K562 (cell line): ENCODE data around the gene RTL10. TPM values are rescaled to one million over a fixed set of nuclear protein-coding genes. Genes with fewer than 3 reads are reported as not detected.

Experiments used
- ATAC-seq: fragments of 200-7000 bp; cut with Tn5 transposase; 3 replicates; pipeline ENCODE4 v1.9.1; 2020; ENCODE audit warnings: moderate library complexity
- BruUV-seq: library from RNA; stranded (reverse); fragments of 400-500 nt; replicated peaks from 2 replicates; lab custom pipeline; 2021; lab: Mats Ljungman, UMichigan
- CTCF ChIA-PET: fragments of 300-600 bp; formaldehyde crosslinking; extraction: SDS; loops from one replicate; lab custom pipeline; 2021; ENCODE audit warnings: low intra/inter-chr PET ratio; lab: Yijun Ruan, JAX
- POLR2A ChIA-PET: fragments of 300-600, 350-650 bp; sonication (Branson Sonifier 250); formaldehyde crosslinking; extraction: SDS; loops from one replicate; lab custom pipeline; 2021; ENCODE audit warnings: antibody characterized with exemption, inconsistent platforms; lab: Yijun Ruan, JAX
- DNase-seq, 4 experiments: peaks; one replicate each; pipeline versions ENCODE4 v3.0.0 to v3.0.0-alpha.2; 2011 to 2018; ENCODE audit warnings: low spot score in 3 of 4, mixed read lengths in 3 of 4; ENCODE audit errors: extremely low read depth in 1 of 4
- FAIRE-seq: peaks from 2 replicates; lab custom pipeline; 2011; peaks lifted over from hg19 to GRCh38; lab: Jason Lieb, UNC
- H2AFZ ChIP-seq: 2 replicates; pipeline ENCODE4 v1.6.0; 2011; ENCODE audit warnings: low read depth, low read length, control low read depth, inconsistent platforms
- H3K27ac ChIP-seq: fragments of 200-600 bp; 3 replicates; pipeline ENCODE4 v1.8.0; 2011; ENCODE audit warnings: low read depth, mild to moderate bottlenecking, control low read depth, inconsistent platforms, low read length, moderate library complexity, mixed read lengths; ENCODE audit errors: extremely low read depth
- H3K27me3 ChIP-seq, 2 experiments: fragments of 300-600 bp in 1 of 2; 2 replicates in 1 of 2; 3 replicates in 1 of 2; pipeline versions ENCODE4 v1.6.0 to v1.8.0; 2011; ENCODE audit warnings: inconsistent platforms in 2 of 2, low read length in 2 of 2, mild to moderate bottlenecking in 1 of 2, mixed read lengths in 1 of 2, moderate library complexity in 1 of 2; ENCODE audit not compliant: control insufficient read depth in 2 of 2, insufficient read depth in 2 of 2
- H3K36me3 ChIP-seq: fragments of 300-600 bp; 3 replicates; pipeline ENCODE4 v1.8.0; 2011; ENCODE audit warnings: mild to moderate bottlenecking, low read length, inconsistent platforms; ENCODE audit not compliant: control insufficient read depth, insufficient read depth
- H3K4me1 ChIP-seq, 2 experiments: fragments of 200-600 bp in 1 of 2; replicated peaks in 1 of 2; 2 replicates in 1 of 2; 3 replicates in 1 of 2; pipeline versions ENCODE4 v1.5.1 to v1.8.0; 2011; ENCODE audit warnings: inconsistent platforms in 2 of 2, low read length in 2 of 2, mild to moderate bottlenecking in 1 of 2, mixed read lengths in 1 of 2, moderate library complexity in 1 of 2; ENCODE audit not compliant: control insufficient read depth in 2 of 2, insufficient read depth in 2 of 2
- H3K4me2 ChIP-seq: 2 replicates; pipeline ENCODE4 v1.6.1; 2011; ENCODE audit warnings: low read length, control low read depth, inconsistent platforms, mixed read lengths; ENCODE audit not compliant: insufficient read depth
- H3K4me3 ChIP-seq: fragments of 200-600 bp; sonication (generic), shearing (Covaris generic); 2 replicates; pipeline ENCODE4 v1.5.1; 2016; ENCODE audit warnings: control low read depth, inconsistent platforms
- H3K79me2 ChIP-seq: fragments of 200-600 bp; 3 replicates; pipeline ENCODE4 v1.8.0; 2011; ENCODE audit warnings: low read length, inconsistent platforms; ENCODE audit not compliant: control insufficient read depth, insufficient read depth
- H3K9ac ChIP-seq, 2 experiments: 2 replicates each; pipeline versions ENCODE4 v1.6.0 to v1.6.1; 2011; ENCODE audit warnings: low read depth in 2 of 2, low read length in 2 of 2, control low read depth in 1 of 2, inconsistent platforms in 1 of 2, mild to moderate bottlenecking in 1 of 2, mixed read lengths in 1 of 2; ENCODE audit not compliant: insufficient read depth in 1 of 2
- H3K9me1 ChIP-seq: one replicate; pipeline ENCODE4 v1.6.0; 2011; ENCODE audit warnings: inconsistent platforms, mild to moderate bottlenecking, low read length, moderate library complexity; ENCODE audit not compliant: control insufficient read depth, insufficient read depth
- H3K9me3 ChIP-seq: replicated peaks from 2 replicates; pipeline ENCODE4 v1.5.1; 2011; ENCODE audit warnings: low read depth, low read length, inconsistent platforms; ENCODE audit not compliant: control insufficient read depth, insufficient read depth
- H4K20me1 ChIP-seq: replicated peaks from 2 replicates; pipeline ENCODE4 v1.6.1; 2011; ENCODE audit warnings: low read length, inconsistent platforms, mixed read lengths; ENCODE audit not compliant: control insufficient read depth, insufficient read depth
- BHLHE40 ChIP-seq: IDR thresholded peaks from 2 replicates; pipeline ENCODE4 v1.6.1; 2011; ENCODE audit warnings: low read length, improper control_type of control experiment
- MAFK ChIP-seq: IDR thresholded peaks from 2 replicates; pipeline ENCODE4 v1.6.1; 2011; ENCODE audit warnings: low read length, improper control_type of control experiment
- MCM3 ChIP-seq: fragments of 450-650 bp; IDR thresholded peaks from 2 replicates; pipeline ENCODE4 v1.6.1; 2016
- MYC ChIP-seq, 2 experiments: fragments of 250-450 bp in 1 of 2; sonication (Bioruptor Pico) in 1 of 2; IDR thresholded peaks; 2 replicates each; pipeline versions ENCODE4 v1.5.1 to v1.6.1; 2012 to 2021; ENCODE audit warnings: low read depth in 2 of 2, borderline replicate concordance in 1 of 2, improper control_type of control experiment in 1 of 2, low read length in 1 of 2, mild to moderate bottlenecking in 1 of 2, moderate library complexity in 1 of 2
- RBBP5 ChIP-seq: fragments of 200-600 bp; sonication (generic); IDR thresholded peaks from 2 replicates; pipeline ENCODE4 v1.6.1; 2012; ENCODE audit warnings: borderline replicate concordance, mild to moderate bottlenecking, low read length, control low read depth, inconsistent platforms; ENCODE audit not compliant: insufficient read depth, poor library complexity, severe bottlenecking
- RBFOX2 ChIP-seq: fragments of 200-400 bp; formaldehyde crosslinking; IDR thresholded peaks from 2 replicates; pipeline ENCODE4 v1.6.1; 2017; ENCODE audit warnings: low read depth, mild to moderate bottlenecking, low read length, moderate library complexity
- RBM14 ChIP-seq: fragments of 200-400 bp; formaldehyde crosslinking; IDR thresholded peaks from 2 replicates; pipeline ENCODE4 v1.6.1; 2018; ENCODE audit warnings: low read depth, mild to moderate bottlenecking, low read length, moderate library complexity, borderline replicate concordance; ENCODE audit not compliant: insufficient read depth
- RFX1 ChIP-seq: fragments of 450-650 bp; IDR thresholded peaks from 2 replicates; pipeline ENCODE4 v1.6.1; 2016; ENCODE audit warnings: mild to moderate bottlenecking, moderate library complexity
- ZFP36 ChIP-seq: fragments of 150-350 bp; IDR thresholded peaks from 2 replicates; pipeline ENCODE4 v1.6.1; 2018; ENCODE audit warnings: low read length, low read depth; ENCODE audit not compliant: partially characterized antibody
- WGBS: fragments of 100-300 bp; shearing (Covaris generic); methylation state at CpG from one replicate; pipeline ENCODE4 v1.1.6; 2016; ENCODE audit warnings: low coverage, mixed read lengths; ENCODE audit not compliant: insufficient coverage; ENCODE audit errors: missing lambda C conversion rate; 5-methylcytosine and 5-hydroxymethylcytosine counted together
- in situ Hi-C: fragments of 300-500 bp; cut with MboI; formaldehyde crosslinking; loops from 4 replicates; pipeline ENCODE4 v1.15.0; 2018; ENCODE audit warnings: inconsistent platforms, mixed read lengths
- intact Hi-C: fragments of 100-400 bp; cut with micrococcal nuclease; formaldehyde crosslinking; loops from 2 replicates; pipeline ENCODE4 v1.14.2; 2022
- polyA plus RNA-seq, 8 experiments: library from polyadenylated mRNA; depleted of rRNA in 4 of 8; stranded (reverse) in 5 of 8; unstranded in 3 of 8; fragments of >200 nt; fragmentation: Nextera tagmentation in 2 of 8; fragmentation: Illumina TruSeq in 1 of 8; extraction: Ambion mirVana in 2 of 8; extraction: Trizol in 1 of 8; gene quantifications; 2 replicates each; pipeline versions ENCODE4 v1.2.1 to v1.2.3, GENCODE V29; 2011 to 2014; ENCODE audit warnings: inconsistent platforms in 1 of 8, missing spikeins in 1 of 8
- total RNA-seq, 7 experiments: library from RNA; depleted of rRNA in 6 of 7; stranded (reverse); fragments of >200 nt in 6 of 7; fragmentation: Illumina TruSeq in 2 of 7; extraction: Trizol in 2 of 7; gene quantifications; 2 replicates each; pipeline versions ENCODE4 v1.2.1 to v1.2.3, GENCODE V29; 2011 to 2021; ENCODE audit warnings: low replicate concordance in 1 of 7
- TF ChIP-seq, protein P1 (sequence below): fragments of 450-650 bp; formaldehyde crosslinking; IDR thresholded peaks from 2 replicates; pipeline ENCODE4 v1.4.0; 2022; ENCODE audit warnings: missing genetic modification characterization
- TF ChIP-seq, protein P2 (sequence below): fragments of 250-450 bp; sonication (Bioruptor Pico); IDR thresholded peaks from 2 replicates; pipeline ENCODE4 v1.5.0; 2021
- TF ChIP-seq, protein P3 (sequence below), 3 experiments: fragments of 200-800 bp in 1 of 3; fragments of 250-450 bp in 1 of 3; fragments of 450-650 bp in 1 of 3; sonication (Bioruptor Pico) in 1 of 3; sonication (Bioruptor generic) in 1 of 3; formaldehyde crosslinking in 1 of 3; IDR thresholded peaks; 2 replicates each; pipeline versions ENCODE4 v1.6.1 to v1.8.0; 2016 to 2022; ENCODE audit warnings: mild to moderate bottlenecking in 2 of 3, missing genetic modification characterization in 2 of 3, missing compliant biosample characterization in 1 of 3, moderate library complexity in 1 of 3

Gene RTL10
- total and polyA plus RNA-seq, 9 of the 15 experiments (the other 6 are each of a cell fraction or from before 2014, with no cell fraction given): 19.8 to 75.5 (median 32.5) TPM

DNA sequence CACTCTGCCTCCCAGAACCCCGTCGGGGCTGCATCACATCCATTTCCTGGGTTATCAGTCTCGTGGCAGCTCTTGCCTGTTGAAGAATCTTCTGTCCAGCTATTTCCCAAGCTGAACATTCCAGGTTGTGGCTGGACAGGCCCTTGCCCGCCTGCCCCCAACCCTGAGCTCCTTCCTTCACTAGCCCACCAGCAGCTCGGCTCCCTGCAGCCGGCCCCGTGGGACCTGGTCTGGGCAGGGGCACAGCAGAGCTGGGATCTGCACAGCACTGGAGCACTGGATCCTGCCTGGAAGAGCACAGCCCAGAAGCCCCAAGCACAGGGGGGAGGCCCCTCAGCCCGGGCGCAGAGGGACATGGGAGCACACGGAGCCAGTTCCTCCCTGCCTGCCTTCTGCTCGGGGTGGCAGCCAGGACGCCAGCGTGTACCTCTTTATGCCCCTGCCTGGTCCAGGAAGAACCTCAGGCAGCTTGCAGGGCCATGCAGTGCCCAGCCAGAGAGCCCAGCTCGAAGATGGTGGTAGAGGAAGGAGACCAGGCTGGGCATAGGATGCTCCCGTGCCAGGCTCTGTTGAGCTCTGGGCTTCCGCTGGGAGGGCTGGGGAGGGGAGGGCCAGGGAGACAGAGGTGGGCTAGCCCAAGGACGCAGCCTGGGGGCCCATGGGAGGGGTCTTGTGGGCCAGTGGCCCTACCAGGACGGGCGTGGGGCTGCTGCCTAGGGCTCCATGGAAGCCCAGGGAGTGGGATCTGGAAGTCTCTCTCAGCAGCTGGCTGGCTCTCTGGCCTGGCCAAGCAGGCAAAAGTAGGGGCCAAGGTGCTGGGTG lies 16.6 kb upstream of the RTL10 start:
- Histone ChIP-seq H3K4me2 (no peak overlapping the region), H3K9me3 (no peaks in the 10 kb centered on the region), H3K4me3 (no peak overlapping the region), H3K79me2 (no peaks in the 10 kb centered on the region), H4K20me1 (peaks cover 13% of the 10 kb centered on the region), H3K9ac (peak overlapping the region in 1 of 2 experiments; percentile 69; a peak in 2 of 4 replicates), H3K27me3 (peaks cover 2 to 30% of the 10 kb centered on the region in 2 experiments; a peak in 3 of 5 replicates), H3K36me3 (no peaks in the 10 kb centered on the region), H2AFZ (no peak overlapping the region), H3K9me1 (no peaks in the 10 kb centered on the region), H3K4me1 (peaks cover 7 to 76% of the 10 kb centered on the region in 2 experiments; a peak in 4 of 5 replicates), H3K27ac (no peak overlapping the region)
- ATAC-seq (peak; percentile 3; the same call in 1 of the 3 replicates), FAIRE-seq (no peak), DNase-seq (no peak)
- 18% methylated on average over 19 of the region's 19 CpGs for WGBS
- ChIA-PET CTCF (no interaction called here), POLR2A (interaction anchor here (0.6 to 2.8 kb wide), 11 partner anchors 9 to 156 kb away, joined by 3 to 17 read pairs (median 4); partner anchors contain the start of genes GNB1L and RTL10)
- in situ Hi-C loops: no loop called here
- BruUV-seq: no TSS peak
- intact Hi-C loops: no loop called here
- TF ChIP-seq RFX1 (no peak), RBM14 (peak; percentile 61; the same call in 1 of the 2 replicates), BHLHE40 (0 out of 2 replicates have a peak, but pooled peaks have one; percentile 13), RBFOX2 (peak; percentile 27; the same call in 1 of the 2 replicates), RBBP5 (peak; percentile 3), MCM3 (0 out of 2 replicates have a peak, but pooled peaks have one; percentile 8), ZFP36 (peak; percentile 8), MAFK (no peak), MYC (IDR thresholded peaks at IDR 0.05; ENCODE audit: low read depth, low read length) (no peak), MYC (CRISPR knock-in tag; IDR thresholded peaks at IDR 0.05; ENCODE audit: borderline replicate concordance, low read depth) (0 out of 2 replicates have a peak, but pooled peaks have one; percentile 30)
- TF ChIP-seq, protein P1, sequence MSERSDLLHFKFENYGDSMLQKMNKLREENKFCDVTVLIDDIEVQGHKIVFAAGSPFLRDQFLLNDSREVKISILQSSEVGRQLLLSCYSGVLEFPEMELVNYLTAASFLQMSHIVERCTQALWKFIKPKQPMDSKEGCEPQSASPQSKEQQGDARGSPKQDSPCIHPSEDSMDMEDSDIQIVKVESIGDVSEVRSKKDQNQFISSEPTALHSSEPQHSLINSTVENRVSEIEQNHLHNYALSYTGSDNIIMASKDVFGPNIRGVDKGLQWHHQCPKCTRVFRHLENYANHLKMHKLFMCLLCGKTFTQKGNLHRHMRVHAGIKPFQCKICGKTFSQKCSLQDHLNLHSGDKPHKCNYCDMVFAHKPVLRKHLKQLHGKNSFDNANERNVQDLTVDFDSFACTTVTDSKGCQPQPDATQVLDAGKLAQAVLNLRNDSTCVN (CRISPR knock-in tag): 0 out of 2 replicates have a peak, but pooled peaks have one; percentile 22
- TF ChIP-seq, protein P2, sequence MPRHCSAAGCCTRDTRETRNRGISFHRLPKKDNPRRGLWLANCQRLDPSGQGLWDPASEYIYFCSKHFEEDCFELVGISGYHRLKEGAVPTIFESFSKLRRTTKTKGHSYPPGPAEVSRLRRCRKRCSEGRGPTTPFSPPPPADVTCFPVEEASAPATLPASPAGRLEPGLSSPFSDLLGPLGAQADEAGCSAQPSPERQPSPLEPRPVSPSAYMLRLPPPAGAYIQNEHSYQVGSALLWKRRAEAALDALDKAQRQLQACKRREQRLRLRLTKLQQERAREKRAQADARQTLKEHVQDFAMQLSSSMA (CRISPR knock-in tag): 0 out of 2 replicates have a peak, but pooled peaks have one; percentile 17
- TF ChIP-seq, protein P3, sequence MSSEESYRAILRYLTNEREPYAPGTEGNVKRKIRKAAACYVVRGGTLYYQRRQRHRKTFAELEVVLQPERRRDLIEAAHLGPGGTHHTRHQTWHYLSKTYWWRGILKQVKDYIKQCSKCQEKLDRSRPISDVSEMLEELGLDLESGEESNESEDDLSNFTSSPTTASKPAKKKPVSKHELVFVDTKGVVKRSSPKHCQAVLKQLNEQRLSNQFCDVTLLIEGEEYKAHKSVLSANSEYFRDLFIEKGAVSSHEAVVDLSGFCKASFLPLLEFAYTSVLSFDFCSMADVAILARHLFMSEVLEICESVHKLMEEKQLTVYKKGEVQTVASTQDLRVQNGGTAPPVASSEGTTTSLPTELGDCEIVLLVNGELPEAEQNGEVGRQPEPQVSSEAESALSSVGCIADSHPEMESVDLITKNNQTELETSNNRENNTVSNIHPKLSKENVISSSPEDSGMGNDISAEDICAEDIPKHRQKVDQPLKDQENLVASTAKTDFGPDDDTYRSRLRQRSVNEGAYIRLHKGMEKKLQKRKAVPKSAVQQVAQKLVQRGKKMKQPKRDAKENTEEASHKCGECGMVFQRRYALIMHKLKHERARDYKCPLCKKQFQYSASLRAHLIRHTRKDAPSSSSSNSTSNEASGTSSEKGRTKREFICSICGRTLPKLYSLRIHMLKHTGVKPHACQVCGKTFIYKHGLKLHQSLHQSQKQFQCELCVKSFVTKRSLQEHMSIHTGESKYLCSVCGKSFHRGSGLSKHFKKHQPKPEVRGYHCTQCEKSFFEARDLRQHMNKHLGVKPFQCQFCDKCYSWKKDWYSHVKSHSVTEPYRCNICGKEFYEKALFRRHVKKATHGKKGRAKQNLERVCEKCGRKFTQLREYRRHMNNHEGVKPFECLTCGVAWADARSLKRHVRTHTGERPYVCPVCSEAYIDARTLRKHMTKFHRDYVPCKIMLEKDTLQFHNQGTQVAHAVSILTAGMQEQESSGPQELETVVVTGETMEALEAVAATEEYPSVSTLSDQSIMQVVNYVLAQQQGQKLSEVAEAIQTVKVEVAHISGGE (CRISPR knock-in tag; IDR thresholded peaks at IDR 0.05): peak in 1 of 3 experiments; percentile 10; a peak in 1 of 6 replicates
